ENCODE measurements around the gene SH2D1A. TPM values are rescaled to one million over a fixed set of nuclear protein-coding genes. Genes with fewer than 3 reads are reported as not detected.

SH2D1A gene
- total and polyA plus RNA-seq, 2 donors (not counting 3 experiments of a cell fraction or from before 2014, with no cell fraction given), result not detected

- Histone ChIP-seq H3K9me3 (replicated peaks; ENCODE audit: control insufficient read depth, insufficient read depth, low read length) (no peaks in the 10 kb centered on the region), H3K4me1 (ENCODE audit: control insufficient read depth, extremely low read depth, insufficient read depth, low read length) (no peaks in the 10 kb centered on the region), H3K27ac (ENCODE audit: insufficient read depth, low read depth, low read length) (no peak overlapping the region), H3K36me3 (ENCODE audit: control insufficient read depth in 2 of 2, extremely low read depth in 1 of 2, insufficient read depth in 2 of 2, low read length in 2 of 2) (no peaks in the 10 kb centered on the region), H3K4me3 (replicated peaks in 1 of 3; ENCODE audit: insufficient read depth in 1 of 3, low read depth in 1 of 3, low read length in 3 of 3) (no peak overlapping the region), H3K9me1 (replicated peaks; ENCODE audit: control insufficient read depth, extremely low read depth, insufficient read depth, low read length) (no peaks in the 10 kb centered on the region), H3K27me3 (ENCODE audit: control insufficient read depth in 2 of 2, insufficient read depth in 2 of 2, low read length in 2 of 2) (no peaks in the 10 kb centered on the region), H3K9ac (replicated peaks; ENCODE audit: extremely low read depth, insufficient read depth, low read length) (no peak overlapping the region), H3K79me2 (ENCODE audit: control insufficient read depth, insufficient read depth, low read length) (no peaks in the 10 kb centered on the region), H4K20me1 (replicated peaks; ENCODE audit: control insufficient read depth, extremely low read depth, insufficient read depth, low read length) (no peaks in the 10 kb centered on the region), H2AFZ (ENCODE audit: low read depth, low read length) (no peak overlapping the region), H3K4me2 (ENCODE audit: insufficient read depth, low read length) (no peak overlapping the region)
- FAIRE-seq (no peak), DNase-seq (ENCODE audit: low read depth, low spot score) (no peak)
- ChIA-PET CTCF (no interaction called here), POLR2A (no interaction called here)
- BruUV-seq (replicated peaks), result no TSS peak
- TF ChIP-seq EZH2 (IDR thresholded peaks at IDR 0.05; ENCODE audit: borderline replicate concordance, low read depth, low read length, severe bottlenecking), result no peak
- dilution Hi-C loops (cut with MboI; ENCODE audit: extremely low pct_ligation_motif_present, low sequenced_read_pairs), result no loop called here
- intact Hi-C loops (cut with micrococcal nuclease), result no loop called here
Measured at GRCh38 chrX:124337916-124338315, 8.4 kb upstream of the SH2D1A start.

DNA sequence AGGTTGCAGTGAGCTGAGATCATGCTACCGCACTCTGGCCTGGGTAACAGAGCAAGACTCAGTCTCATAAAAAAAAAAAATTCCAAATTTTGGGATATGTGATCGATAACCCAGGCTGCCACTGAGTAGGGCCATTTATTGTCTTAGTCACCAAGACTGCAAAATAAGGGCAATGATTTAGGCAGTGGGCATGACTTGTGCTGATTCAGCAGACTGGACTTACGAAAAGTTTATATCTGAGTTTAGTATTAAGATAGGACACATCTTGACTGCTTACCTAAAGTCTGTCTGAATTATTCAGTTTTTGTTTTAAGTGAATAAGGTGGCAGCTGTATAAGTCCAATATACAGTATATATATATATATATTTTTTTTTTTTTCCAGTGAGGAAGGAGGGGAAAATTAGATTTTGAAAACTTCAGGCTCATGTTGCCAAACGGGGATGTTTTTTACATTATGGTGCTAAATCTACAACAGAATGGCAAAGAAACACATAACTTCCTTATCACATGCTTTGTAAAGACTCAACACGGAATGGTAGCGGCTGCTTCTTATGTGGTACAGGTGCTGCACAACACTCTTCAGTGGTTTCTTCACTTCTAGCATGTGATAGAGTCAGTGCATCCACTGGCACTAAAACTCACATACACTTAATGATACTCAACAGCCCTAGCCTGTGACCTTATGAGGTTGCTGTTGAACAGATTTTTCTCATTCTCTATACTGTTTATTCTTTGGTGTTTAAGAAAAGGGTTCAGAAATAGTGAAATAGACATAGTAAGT lies 7.4 kb upstream of the SH2D1A start:
- H3K79me2 ChIP-seq (ENCODE audit: control insufficient read depth, insufficient read depth, low read length), result no peaks in the 10 kb centered on the region
- TF ChIP-seq CTCF (IDR thresholded peaks at IDR 0.05; ENCODE audit: extremely low read depth in 1 of 2, insufficient read depth in 1 of 2, low read depth in 1 of 2, low read length in 2 of 2), result no peak
- no peak for TF ChIP-seq EZH2 (IDR thresholded peaks at IDR 0.05; ENCODE audit: borderline replicate concordance, low read depth, low read length, severe bottlenecking)
- TF ChIP-seq JUN (IDR thresholded peaks at IDR 0.05; ENCODE audit: borderline replicate concordance, insufficient read depth, insufficient read length, low read depth), result no peak
- TF ChIP-seq MYC (IDR thresholded peaks at IDR 0.05; ENCODE audit: low read depth, low read length), result no peak
- H3K4me3 ChIP-seq (replicated peaks in 1 of 3; ENCODE audit: insufficient read depth in 1 of 3, low read depth in 1 of 3, low read length in 3 of 3), result no peak overlapping the region
- no peak overlapping the region for H3K27ac ChIP-seq (ENCODE audit: insufficient read depth, low read depth, low read length)
- intact Hi-C loops (cut with micrococcal nuclease) (no loop called here), dilution Hi-C loops (cut with MboI; ENCODE audit: extremely low pct_ligation_motif_present, low sequenced_read_pairs) (no loop called here)
- no peaks in the 10 kb centered on the region for H3K36me3 ChIP-seq (ENCODE audit: control insufficient read depth in 2 of 2, extremely low read depth in 1 of 2, insufficient read depth in 2 of 2, low read length in 2 of 2)
- H3K4me1 ChIP-seq (ENCODE audit: control insufficient read depth, extremely low read depth, insufficient read depth, low read length), result no peaks in the 10 kb centered on the region
- DNase-seq (ENCODE audit: low read depth, low spot score), result no peak
- BruUV-seq (replicated peaks), result no TSS peak
- ChIA-PET CTCF (no interaction called here), POLR2A (no interaction called here)
- no peak overlapping the region for H2AFZ ChIP-seq (ENCODE audit: low read depth, low read length)
- no peaks in the 10 kb centered on the region for H4K20me1 ChIP-seq (replicated peaks; ENCODE audit: control insufficient read depth, extremely low read depth, insufficient read depth, low read length)
- no peaks in the 10 kb centered on the region for H3K9me3 ChIP-seq (replicated peaks; ENCODE audit: control insufficient read depth, insufficient read depth, low read length)
- no peak overlapping the region for H3K9ac ChIP-seq (replicated peaks; ENCODE audit: extremely low read depth, insufficient read depth, low read length)
- FAIRE-seq, result no peak
- H3K4me2 ChIP-seq (ENCODE audit: insufficient read depth, low read length), result no peak overlapping the region
- no peaks in the 10 kb centered on the region for H3K27me3 ChIP-seq (ENCODE audit: control insufficient read depth in 2 of 2, insufficient read depth in 2 of 2, low read length in 2 of 2)
- H3K9me1 ChIP-seq (replicated peaks; ENCODE audit: control insufficient read depth, extremely low read depth, insufficient read depth, low read length), result no peaks in the 10 kb centered on the region

All from endothelial cell of umbilical vein (primary cell).